ENCODE data around the gene CYGB.

CYGB gene

DNA sequence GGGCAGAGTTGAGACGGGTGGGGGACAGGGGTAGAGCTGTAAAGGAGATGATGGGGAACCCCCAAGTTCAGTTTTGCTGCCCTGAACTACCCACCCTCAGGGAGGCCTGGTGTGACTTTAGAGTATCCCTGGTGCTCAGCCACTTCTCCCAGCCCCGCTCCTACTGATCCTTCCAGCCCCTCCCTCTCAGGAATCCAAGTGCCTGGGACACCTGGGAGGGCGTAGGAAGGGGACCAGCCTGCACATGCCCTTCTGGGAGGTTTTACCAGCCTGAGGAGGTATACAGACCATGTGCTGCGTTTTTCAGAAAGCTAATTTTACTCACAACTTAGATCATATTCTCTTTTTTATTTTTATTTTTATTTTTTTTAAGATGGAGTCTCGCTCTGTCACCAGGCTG, 44.0 kb upstream of the CYGB start:
- no peak overlapping the region for H3K4me3 ChIP-seq (replicated peaks; ENCODE audit: low read depth, low read length)
- TF ChIP-seq, protein P1, sequence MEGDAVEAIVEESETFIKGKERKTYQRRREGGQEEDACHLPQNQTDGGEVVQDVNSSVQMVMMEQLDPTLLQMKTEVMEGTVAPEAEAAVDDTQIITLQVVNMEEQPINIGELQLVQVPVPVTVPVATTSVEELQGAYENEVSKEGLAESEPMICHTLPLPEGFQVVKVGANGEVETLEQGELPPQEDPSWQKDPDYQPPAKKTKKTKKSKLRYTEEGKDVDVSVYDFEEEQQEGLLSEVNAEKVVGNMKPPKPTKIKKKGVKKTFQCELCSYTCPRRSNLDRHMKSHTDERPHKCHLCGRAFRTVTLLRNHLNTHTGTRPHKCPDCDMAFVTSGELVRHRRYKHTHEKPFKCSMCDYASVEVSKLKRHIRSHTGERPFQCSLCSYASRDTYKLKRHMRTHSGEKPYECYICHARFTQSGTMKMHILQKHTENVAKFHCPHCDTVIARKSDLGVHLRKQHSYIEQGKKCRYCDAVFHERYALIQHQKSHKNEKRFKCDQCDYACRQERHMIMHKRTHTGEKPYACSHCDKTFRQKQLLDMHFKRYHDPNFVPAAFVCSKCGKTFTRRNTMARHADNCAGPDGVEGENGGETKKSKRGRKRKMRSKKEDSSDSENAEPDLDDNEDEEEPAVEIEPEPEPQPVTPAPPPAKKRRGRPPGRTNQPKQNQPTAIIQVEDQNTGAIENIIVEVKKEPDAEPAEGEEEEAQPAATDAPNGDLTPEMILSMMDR (IDR thresholded peaks at IDR 0.05; ENCODE audit: low read length, missing control alignments) = no peak
- no peak for DNase-seq (ENCODE audit: low read depth)

DNA sequence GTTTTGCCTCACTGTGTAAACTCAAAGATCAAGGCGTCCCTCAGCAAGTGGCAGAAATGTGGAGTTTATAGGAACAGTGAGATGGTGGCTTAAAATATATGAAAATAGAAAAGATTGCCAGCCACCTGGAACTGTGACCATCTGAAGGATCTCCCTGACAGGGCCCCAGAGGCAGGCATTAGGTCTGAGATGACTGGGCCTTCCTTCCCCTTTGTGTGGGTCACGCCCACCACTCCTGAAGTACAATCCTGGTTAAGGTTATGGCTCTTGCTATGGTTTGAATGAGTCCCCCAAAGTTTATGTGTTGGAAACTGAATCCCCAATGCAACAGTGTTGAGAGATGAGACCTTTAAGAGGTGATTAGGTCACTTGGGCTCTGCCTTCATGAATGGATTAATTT, 41.8 kb upstream of the CYGB start:
- DNase-seq (ENCODE audit: low read depth) = no peak
- TF ChIP-seq, protein P1 (IDR thresholded peaks at IDR 0.05; ENCODE audit: low read length, missing control alignments) = no peak
- no peak overlapping the region for H3K4me3 ChIP-seq (replicated peaks; ENCODE audit: low read depth, low read length)

DNA sequence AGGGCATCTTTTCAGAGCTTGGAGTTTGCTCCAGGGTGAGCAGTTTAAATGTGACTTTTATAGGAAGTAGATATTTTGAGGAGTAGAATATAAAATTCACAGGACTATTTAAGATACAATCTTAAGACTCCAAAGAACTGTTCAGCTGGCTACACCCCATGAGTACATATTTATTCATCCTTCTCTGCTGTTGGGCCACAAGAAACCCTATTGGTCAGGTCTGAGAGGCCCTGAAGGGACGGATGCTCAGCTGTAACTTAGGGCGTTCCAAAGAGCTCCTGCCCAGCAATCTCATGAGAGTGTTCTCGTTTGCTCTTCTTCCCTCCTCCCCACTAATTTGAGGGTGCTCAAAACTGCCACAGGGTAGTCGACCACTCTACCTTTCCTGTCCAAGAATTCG, 40.9 kb upstream of the CYGB start:
- TF ChIP-seq, protein P1 (IDR thresholded peaks at IDR 0.05; ENCODE audit: low read length, missing control alignments) = no peak
- H3K4me3 ChIP-seq (replicated peaks; ENCODE audit: low read depth, low read length) = no peak overlapping the region
- no peak for DNase-seq (ENCODE audit: low read depth)

DNA sequence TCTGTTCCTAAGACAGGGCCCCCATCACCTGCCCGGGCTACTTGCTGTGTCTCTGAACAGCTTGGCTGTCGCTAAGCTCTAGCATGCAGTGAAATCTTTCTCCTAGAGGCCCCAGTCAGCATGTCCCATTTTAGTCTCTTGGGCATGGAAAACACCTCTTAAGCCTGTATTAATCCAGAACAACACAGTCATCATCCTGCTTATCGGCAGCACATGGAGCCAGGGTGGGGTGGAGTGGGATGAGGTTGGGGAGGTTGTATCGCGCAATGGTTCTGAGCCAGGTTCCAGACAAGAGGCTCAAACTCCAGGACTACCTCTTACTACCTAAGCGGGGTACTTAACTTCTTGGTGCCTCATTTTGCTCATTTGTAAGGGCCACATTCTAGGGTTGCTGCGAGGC, 40.4 kb upstream of the CYGB start:
- TF ChIP-seq, protein P1 (IDR thresholded peaks at IDR 0.05; ENCODE audit: low read length, missing control alignments) = no peak
- H3K4me3 ChIP-seq (replicated peaks; ENCODE audit: low read depth, low read length) = no peak overlapping the region
- DNase-seq (ENCODE audit: low read depth) = no peak

DNA sequence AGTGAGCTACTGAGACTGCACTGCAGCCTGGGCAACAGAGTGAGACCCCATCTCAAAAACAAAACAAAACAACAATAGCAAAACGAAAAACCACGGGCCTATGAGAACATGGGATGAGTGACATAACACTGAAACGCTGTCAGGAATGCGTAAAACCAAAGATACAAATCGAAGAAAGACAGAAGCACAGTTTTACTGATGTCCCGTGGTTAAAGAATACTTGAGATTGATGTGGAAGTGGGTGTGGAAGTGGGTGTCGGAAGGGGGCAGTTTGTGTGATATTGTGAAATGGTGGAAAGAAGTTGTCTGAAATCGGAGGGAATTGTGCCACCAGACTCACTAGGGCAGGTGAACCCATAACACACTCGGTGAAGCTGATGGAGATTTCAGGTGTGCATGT, 38.7 kb upstream of the CYGB start:
- TF ChIP-seq, protein P1 (IDR thresholded peaks at IDR 0.05; ENCODE audit: low read length, missing control alignments) = no peak
- no peak for DNase-seq (ENCODE audit: low read depth)
- no peak overlapping the region for H3K4me3 ChIP-seq (replicated peaks; ENCODE audit: low read depth, low read length)

DNA sequence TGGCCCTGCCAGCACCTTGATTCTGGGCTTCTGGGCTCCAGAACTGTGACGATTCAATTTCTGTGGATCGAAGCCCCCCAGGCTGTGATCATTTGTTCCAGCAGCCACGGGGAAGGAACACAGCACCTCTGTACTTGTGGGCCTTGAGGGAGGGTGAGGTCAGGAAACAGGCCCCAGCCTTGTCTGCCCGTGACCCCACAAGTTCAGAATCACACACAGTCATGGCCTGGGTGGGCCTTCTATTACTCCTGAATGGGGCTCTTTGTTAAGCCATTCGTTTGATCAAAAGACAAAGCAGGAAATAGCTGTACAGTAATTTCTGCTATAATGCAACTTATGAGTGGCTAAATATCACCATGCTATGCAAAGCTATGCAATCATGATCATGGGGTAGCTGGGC, 38.1 kb upstream of the CYGB start:
- TF ChIP-seq, protein P1 (IDR thresholded peaks at IDR 0.05; ENCODE audit: low read length, missing control alignments) = no peak
- no peak overlapping the region for H3K4me3 ChIP-seq (replicated peaks; ENCODE audit: low read depth, low read length)
- DNase-seq (ENCODE audit: low read depth) = no peak

DNA sequence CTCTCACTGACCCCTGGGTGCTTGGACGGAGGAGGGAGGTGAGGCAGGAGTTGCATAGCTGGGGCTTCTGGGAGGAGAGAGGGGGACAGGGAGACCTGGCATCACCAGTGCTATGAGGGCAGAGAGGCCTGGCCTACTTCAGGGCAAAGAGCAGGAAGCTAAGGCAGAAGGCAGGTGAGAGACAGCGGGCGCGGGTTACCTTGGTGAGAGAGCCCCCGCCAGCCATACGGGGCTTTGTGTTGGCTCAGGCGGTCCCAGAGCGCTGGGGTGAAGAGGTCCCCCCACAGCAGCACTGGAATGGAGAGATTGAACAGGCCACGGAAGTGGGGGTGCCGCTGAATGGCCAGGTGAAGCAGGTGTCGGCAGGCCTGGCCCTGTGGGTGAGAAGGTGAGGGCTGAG, 36.7 kb upstream of the CYGB start:
- H3K4me3 ChIP-seq (replicated peaks; ENCODE audit: low read depth, low read length) = no peak overlapping the region
- TF ChIP-seq, protein P1 (IDR thresholded peaks at IDR 0.05; ENCODE audit: low read length, missing control alignments) = no peak
- no peak for DNase-seq (ENCODE audit: low read depth)
